HCT116 (cell line): ENCODE results near the gene NKX2-2. TPM values are rescaled to one million over a fixed set of nuclear protein-coding genes. Genes with fewer than 3 reads are reported as not detected.

ENCODE experiments used
- ATAC-seq: fragments of 200-7000 bp; cut with Tn5 transposase; 2 replicates; pipeline ENCODE4 v1.9.1; 2020; ENCODE audit warnings: mild to moderate bottlenecking, moderate library complexity
- BruUV-seq: library from RNA; stranded (reverse); fragments of 400-500 nt; replicated peaks from 2 replicates; lab custom pipeline; 2021; lab: Mats Ljungman, UMichigan
- CTCF ChIA-PET: fragments of 300-600 bp; sonication (Branson Sonifier 250); formaldehyde crosslinking; loops from one replicate; lab custom pipeline; 2021; ENCODE audit warnings: antibody characterized with exemption; lab: Charles Lee
- POLR2A ChIA-PET: fragments of 300-600, 350-600 bp; sonication (Branson Sonifier 250); formaldehyde crosslinking; loops from one replicate; lab custom pipeline; 2021; ENCODE audit warnings: antibody characterized with exemption; lab: Charles Lee
- RAD21 ChIA-PET, 2 experiments: fragments of 300-600 bp; sonication (Branson Sonifier 250); formaldehyde crosslinking; loops; one replicate each; lab custom pipeline; 2023; ENCODE audit warnings: low total read pairs in 2 of 2; ENCODE audit not compliant: uncharacterized antibody in 2 of 2, unreplicated experiment in 2 of 2, low non-redundant PET in 1 of 2; lab: Charles Lee
- DNase-seq: peaks from one replicate; pipeline ENCODE4 v3.0.0-alpha.2; 2010; ENCODE audit warnings: low read depth, low spot score
- H2AFZ ChIP-seq: fragments of 200-600 bp; shearing (Covaris generic), sonication (generic); 2 replicates; pipeline ENCODE4 v1.6.1; 2017; ENCODE audit warnings: low read depth, mixed run types, mixed read lengths, antibody characterized with exemption, low read length; ENCODE audit not compliant: poor library complexity, severe bottlenecking
- H3K27ac ChIP-seq: 2 replicates; pipeline ENCODE4 v1.5.1; 2012; ENCODE audit warnings: low read depth, low read length
- H3K27me3 ChIP-seq: fragments of 200-600 bp; sonication (generic); 2 replicates; pipeline ENCODE4 v1.6.1; 2016; ENCODE audit warnings: mixed run types, low read length, mixed read lengths; ENCODE audit not compliant: insufficient read depth
- H3K36me3 ChIP-seq, 2 experiments: fragments of 200-500 bp in 1 of 2; fragments of 200-600 bp in 1 of 2; sonication (Bioruptor generic) in 1 of 2; sonication (generic) in 1 of 2; 2 replicates each; pipeline versions ENCODE4 v1.5.1 to v1.6.1; 2014 to 2016; ENCODE audit warnings: low read length in 2 of 2, inconsistent platforms in 1 of 2, mixed read lengths in 1 of 2, mixed run types in 1 of 2; ENCODE audit not compliant: insufficient read depth in 2 of 2, control insufficient read depth in 1 of 2
- H3K4me1 ChIP-seq, 2 experiments: fragments of 200-600 bp in 1 of 2; sonication (generic) in 1 of 2; 2 replicates each; pipeline versions ENCODE4 v1.5.1 to v1.6.1; 2012 to 2017; ENCODE audit warnings: low read length in 2 of 2, inconsistent platforms in 1 of 2, mild to moderate bottlenecking in 1 of 2, mixed read lengths in 1 of 2, mixed run types in 1 of 2, moderate library complexity in 1 of 2; ENCODE audit not compliant: insufficient read depth in 2 of 2, control insufficient read depth in 1 of 2
- H3K4me2 ChIP-seq: fragments of 200-600 bp; sonication (generic); 2 replicates; pipeline ENCODE4 v1.6.1; 2017; ENCODE audit warnings: mixed run types, low read length, mixed read lengths
- H3K4me3 ChIP-seq, 2 experiments: fragments of 200-600 bp in 1 of 2; sonication (generic) in 1 of 2; replicated peaks in 1 of 2; 2 replicates each; pipeline ENCODE4 v1.5.1; 2011 to 2016; ENCODE audit warnings: low read length in 2 of 2, control low read depth in 1 of 2, low read depth in 1 of 2, mild to moderate bottlenecking in 1 of 2, mixed read lengths in 1 of 2, mixed run types in 1 of 2
- H3K79me2 ChIP-seq: fragments of 200-600 bp; sonication (generic); 2 replicates; pipeline ENCODE4 v1.6.1; 2017; ENCODE audit warnings: mild to moderate bottlenecking, mixed run types, low read length, moderate library complexity, mixed read lengths; ENCODE audit not compliant: insufficient read depth
- H3K9ac ChIP-seq: fragments of 200-600 bp; sonication (generic); 2 replicates; pipeline ENCODE4 v1.6.1; 2016; ENCODE audit warnings: low read length, mixed read lengths
- H3K9me2 ChIP-seq: fragments of 200-600 bp; sonication (generic), shearing (Covaris generic); 2 replicates; pipeline ENCODE4 v1.6.1; 2017; ENCODE audit warnings: mixed run types, mild to moderate bottlenecking, moderate library complexity; ENCODE audit not compliant: insufficient read depth
- H3K9me3 ChIP-seq, 2 experiments: fragments of 200-500 bp in 1 of 2; fragments of 200-600 bp in 1 of 2; sonication (Bioruptor generic) in 1 of 2; sonication (generic) in 1 of 2; 2 replicates each; pipeline ENCODE4 v1.6.1; 2014 to 2017; ENCODE audit warnings: low read length in 2 of 2, mixed read lengths in 2 of 2, inconsistent platforms in 1 of 2, low read depth in 1 of 2, mild to moderate bottlenecking in 1 of 2, mixed run types in 1 of 2, moderate library complexity in 1 of 2; ENCODE audit not compliant: control insufficient read depth in 1 of 2, insufficient read depth in 1 of 2
- H4K20me1 ChIP-seq: fragments of 200-600 bp; sonication (generic), shearing (Covaris generic); 2 replicates; pipeline ENCODE4 v1.6.1; 2017; ENCODE audit warnings: mixed run types, mild to moderate bottlenecking, moderate library complexity; ENCODE audit not compliant: insufficient read depth
- CBX3 ChIP-seq: IDR thresholded peaks from 2 replicates; pipeline ENCODE4 v1.6.1; 2012; ENCODE audit warnings: low read depth
- CEBPB ChIP-seq: IDR thresholded peaks from 2 replicates; pipeline ENCODE4 v1.6.1; 2012; ENCODE audit warnings: low read depth
- CTCF ChIP-seq, 3 experiments: fragments of 200-600 bp in 1 of 3; sonication (generic) in 1 of 3; IDR thresholded peaks in 2 of 3; conservative IDR thresholded peaks in 1 of 3; 2 replicates each; pipeline ENCODE4 v1.5.1; 2012 to 2017; ENCODE audit warnings: low read depth in 2 of 3, low read length in 2 of 3, antibody characterized with exemption in 1 of 3, borderline replicate concordance in 1 of 3, control low read depth in 1 of 3, mild to moderate bottlenecking in 1 of 3, mixed read lengths in 1 of 3, mixed run types in 1 of 3, moderate library complexity in 1 of 3; ENCODE audit not compliant: insufficient read depth in 1 of 3
- FOSL1 ChIP-seq: IDR thresholded peaks from 2 replicates; pipeline ENCODE4 v1.6.1; 2012; ENCODE audit warnings: low read depth
- POLR2AphosphoS5 ChIP-seq: IDR thresholded peaks from 2 replicates; pipeline ENCODE4 v1.6.1; 2011; ENCODE audit warnings: mild to moderate bottlenecking, low read depth, low read length, moderate library complexity
- RAD21 ChIP-seq: IDR thresholded peaks from 2 replicates; pipeline ENCODE4 v1.6.1; 2012; ENCODE audit warnings: low read depth, mild to moderate bottlenecking
- SIN3A ChIP-seq: IDR thresholded peaks from 2 replicates; pipeline ENCODE4 v1.6.1; 2012; ENCODE audit warnings: low read depth
- TCF7L2 ChIP-seq: IDR thresholded peaks from 2 replicates; pipeline ENCODE4 v1.7.0; 2011; ENCODE audit warnings: borderline replicate concordance, inconsistent platforms; ENCODE audit not compliant: insufficient read depth, insufficient read length; ENCODE audit errors: extremely low read depth
- intact Hi-C: fragments of 100-400 bp; cut with micrococcal nuclease; formaldehyde crosslinking; loops from 2 replicates; pipeline ENCODE4 v1.10.0; 2022
- total RNA-seq: library from RNA; stranded (reverse); gene quantifications from one replicate; pipeline ENCODE4 v1.2.1, GENCODE V29; 2021; ENCODE audit not compliant: unreplicated experiment

Gene NKX2-2
- total RNA-seq, 1 experiment from 2014 or later: not detected

- TF ChIP-seq POLR2AphosphoS5 (peak; percentile 61), RAD21 (peak; percentile 57), CBX3 (no peak), CEBPB (no peak), SIN3A (no peak), FOSL1 (no peak)
Observed at GRCh38 chr20:21505810-21506530, 7.9 kb downstream of the NKX2-2 start (continued).

GRCh38 chr20:21505161-21505809 is 8.6 kb downstream of the NKX2-2 start:
- peak overlapping the region; percentile 99 for H3K4me2 ChIP-seq
- intact Hi-C loops: loop anchor here (1.0 to 10.0 kb wide), 6 partner anchors 67 to 840 kb away; no protein-coding TSS in a partner anchor
- no peaks in the 10 kb centered on the region for H3K9me3 ChIP-seq
- POLR2A ChIA-PET: no interaction called here
- peaks cover 0 to 11% of the 10 kb centered on the region in 2 experiments; a peak in 1 of 4 replicates for H3K36me3 ChIP-seq
- TF ChIP-seq CTCF (IDR thresholded peaks at IDR 0.05 in 2 of 3, conservative IDR thresholded peaks at IDR 0.05 in 1 of 3; ENCODE audit: borderline replicate concordance in 1 of 3, insufficient read depth in 1 of 3, low read depth in 2 of 3, low read length in 2 of 3) (peak; percentile 90 to 98 (median 95)), CBX3 (no peak), TCF7L2 (peak; percentile 22), RAD21 (peak; percentile 96)
- TF ChIP-seq, all 23 proteins: peak for 3
- no TSS peak for BruUV-seq
- H3K4me1 ChIP-seq: peaks cover 3 to 20% of the 10 kb centered on the region in 2 experiments; a peak in 3 of 4 replicates
- peak overlapping the region; percentile 77 for H2AFZ ChIP-seq
- ATAC-seq: peak; percentile 60
- peak overlapping the region; percentile 70 for H3K9ac ChIP-seq
- peaks cover 4% of the 10 kb centered on the region; the same call in 1 of the 2 replicates for H3K79me2 ChIP-seq
- DNase-seq: peak; percentile 28
- peak overlapping the region; percentile 60 to 71 for H3K4me3 ChIP-seq
- ChIA-PET CTCF (interaction anchor here (0.7 to 7.3 kb wide), 18 partner anchors 10 to 911 kb away, joined by 3 to 105 read pairs (median 4); partner anchors contain the start of gene KIZ), RAD21 (interaction anchor here (0.7 to 1.3 kb wide), 7 partner anchors 267 to 661 kb away, joined by 3 to 13 read pairs (median 3); no protein-coding TSS in a partner anchor)
- no peaks in the 10 kb centered on the region for H4K20me1 ChIP-seq
- peak overlapping the region; percentile 85 for H3K27ac ChIP-seq
- H3K9me2 ChIP-seq: no peaks in the 10 kb centered on the region
- H3K27me3 ChIP-seq: no peaks in the 10 kb centered on the region
